ENCODE measurements around the gene SLC4A5. TPM values are rescaled to one million over a fixed set of nuclear protein-coding genes. Genes with fewer than 3 reads are reported as not detected.

Gene SLC4A5
- total RNA-seq, 1 experiment from 2014 or later = 0.08 TPM

GRCh38 chr2:74178211-74179062 is 164.8 kb downstream of the SLC4A5 start, which contains the start of gene MOB1A:
TSS of gene MOB1A (minus strand) at chr2:74178879. CDS start at chr2:74178674, 205 bp downstream.
- Histone ChIP-seq H3K27me3 (replicated peaks) (no peaks in the 10 kb centered on the region), H3K4me3 (peak within 1 kb of the TSS; percentile 86), H3K36me3 (peaks cover 15% of the 10 kb centered on the region), H3K9me3 (replicated peaks) (no peaks in the 10 kb centered on the region), H3K4me1 (replicated peaks) (peaks cover 5% of the 10 kb centered on the region; the same call in 1 of the 2 replicates), H3K27ac (peak within 1 kb of the TSS; percentile 85)
- DNase-seq (ENCODE audit: low read depth in 1 of 2, low spot score in 2 of 2) = peak; percentile 99

GRCh38 chr2:74177696-74178095 is 165.5 kb downstream of the SLC4A5 start:
- H3K4me1 ChIP-seq (replicated peaks) = peaks cover 5% of the 10 kb centered on the region; the same call in 1 of the 2 replicates

GRCh38 chr2:74174909-74175308 is 168.3 kb downstream of the SLC4A5 start:
- H3K4me3 ChIP-seq = no peak overlapping the region
- no peak overlapping the region for H3K27ac ChIP-seq
- no peaks in the 10 kb centered on the region for H3K9me3 ChIP-seq (replicated peaks)
- H3K27me3 ChIP-seq (replicated peaks) = no peaks in the 10 kb centered on the region
- DNase-seq (ENCODE audit: low read depth in 1 of 2, low spot score in 2 of 2) = peak in 1 of 2 experiments; percentile 8
- H3K4me1 ChIP-seq (replicated peaks) = peaks cover 5% of the 10 kb centered on the region; the same call in 1 of the 2 replicates
- H3K36me3 ChIP-seq = peaks cover 46% of the 10 kb centered on the region

More at GRCh38 chr2:74177696-74178095, 165.5 kb downstream of the SLC4A5 start:
- no peaks in the 10 kb centered on the region for H3K27me3 ChIP-seq (replicated peaks)
- no peak overlapping the region for H3K27ac ChIP-seq
- H3K9me3 ChIP-seq (replicated peaks) = no peaks in the 10 kb centered on the region
- DNase-seq (ENCODE audit: low read depth in 1 of 2, low spot score in 2 of 2) = no peak
- peak overlapping the region; percentile 86 for H3K4me3 ChIP-seq
- peaks cover 18% of the 10 kb centered on the region for H3K36me3 ChIP-seq

GRCh38 chr2:74168739-74169138 is 174.5 kb downstream of the SLC4A5 start:
- no peaks in the 10 kb centered on the region for H3K4me1 ChIP-seq (replicated peaks)
- H3K36me3 ChIP-seq = peaks cover 91% of the 10 kb centered on the region
- H3K27me3 ChIP-seq (replicated peaks) = no peaks in the 10 kb centered on the region
- no peak overlapping the region for H3K27ac ChIP-seq
- no peak for DNase-seq (ENCODE audit: low read depth in 1 of 2, low spot score in 2 of 2)
- no peaks in the 10 kb centered on the region for H3K9me3 ChIP-seq (replicated peaks)
- H3K4me3 ChIP-seq = no peak overlapping the region

Other genes with a start within 250 kb of the SLC4A5 start
- 130 and 179 TPM in 2 replicates for gene BOLA3, start 195.5 kb downstream of the SLC4A5 start, total RNA-seq (2014; rRNA removed; shearing (Covaris generic))
- gene MOB1A, start 164.5 kb downstream of the SLC4A5 start, total RNA-seq (2014; rRNA removed; shearing (Covaris generic)) = 192 and 219 TPM in 2 replicates
- 118 and 125 TPM in 2 replicates for gene MTHFD2, start 144.8 kb downstream of the SLC4A5 start, total RNA-seq (2014; rRNA removed; shearing (Covaris generic))
- gene DCTN1, start 36.9 kb upstream of the SLC4A5 start, total RNA-seq (2014; rRNA removed; shearing (Covaris generic)) = 95.2 and 136 TPM in 2 replicates
- 0.34 and 1.3 TPM in 2 replicates for gene C2orf81, start 78.2 kb upstream of the SLC4A5 start, total RNA-seq (2014; rRNA removed; shearing (Covaris generic))
- gene WDR54, start 78.3 kb upstream of the SLC4A5 start, total RNA-seq (2014; rRNA removed; shearing (Covaris generic)) = 13.8 and 15.2 TPM in 2 replicates
- 5.6 and 8.7 TPM in 2 replicates for gene RTKN, start 98.5 kb upstream of the SLC4A5 start, total RNA-seq (2014; rRNA removed; shearing (Covaris generic))
- 10.1 and 14.0 TPM in 2 replicates for gene INO80B, start 111.7 kb upstream of the SLC4A5 start, total RNA-seq (2014; rRNA removed; shearing (Covaris generic))
- gene WBP1, start 115.0 kb upstream of the SLC4A5 start, total RNA-seq (2014; rRNA removed; shearing (Covaris generic)) = 36.1 and 39.6 TPM in 2 replicates
- gene MOGS, start 122.0 kb upstream of the SLC4A5 start, total RNA-seq (2014; rRNA removed; shearing (Covaris generic)) = 38.7 and 41.2 TPM in 2 replicates
- 30.4 and 55.7 TPM in 2 replicates for gene MRPL53, start 129.3 kb upstream of the SLC4A5 start, total RNA-seq (2014; rRNA removed; shearing (Covaris generic))
- 5.4 and 12.4 TPM in 2 replicates for gene CCDC142, start 139.6 kb upstream of the SLC4A5 start, total RNA-seq (2014; rRNA removed; shearing (Covaris generic))
- gene TTC31, start 139.7 kb upstream of the SLC4A5 start, total RNA-seq (2014; rRNA removed; shearing (Covaris generic)) = 19.8 and 22.9 TPM in 2 replicates
- 0.18 and 1.6 TPM in 2 replicates for gene LBX2, start 156.2 kb upstream of the SLC4A5 start, total RNA-seq (2014; rRNA removed; shearing (Covaris generic))
- 15.8 and 19.3 TPM in 2 replicates for gene PCGF1, start 164.3 kb upstream of the SLC4A5 start, total RNA-seq (2014; rRNA removed; shearing (Covaris generic))
- not detected in 2 replicates for gene TLX2, start 171.0 kb upstream of the SLC4A5 start, total RNA-seq (2014; rRNA removed; shearing (Covaris generic))
- not detected in 2 replicates for gene DQX1, start 182.8 kb upstream of the SLC4A5 start, total RNA-seq (2014; rRNA removed; shearing (Covaris generic))
- gene AUP1, start 186.3 kb upstream of the SLC4A5 start, total RNA-seq (2014; rRNA removed; shearing (Covaris generic)) = 88.4 and 151 TPM in 2 replicates
- gene HTRA2, start 186.5 kb upstream of the SLC4A5 start, total RNA-seq (2014; rRNA removed; shearing (Covaris generic)) = 28.3 and 36.8 TPM in 2 replicates
- gene LOXL3, start 210.5 kb upstream of the SLC4A5 start, total RNA-seq (2014; rRNA removed; shearing (Covaris generic)) = 10.4 and 14.8 TPM in 2 replicates
- 13.6 and 14.4 TPM in 2 replicates for gene DOK1, start 211.3 kb upstream of the SLC4A5 start, total RNA-seq (2014; rRNA removed; shearing (Covaris generic))